Measurements from ENCODE around the gene SLC24A3.

Gene SLC24A3

GRCh38 chr20:19265646-19266374 lies 53.4 kb downstream of the SLC24A3 start:
- DNase-seq: peak; percentile 15
- Mint-ChIP-seq H3K27ac (no peak overlapping the region), H3K4me3 (no peak overlapping the region), H3K9me3 (no peaks in the 10 kb centered on the region), H3K36me3 (ENCODE audit: low read depth) (no peaks in the 10 kb centered on the region), H3K27me3 (ENCODE audit: low read depth, poor library complexity) (peaks cover 5% of the 10 kb centered on the region), H3K4me1 (peaks cover 34% of the 10 kb centered on the region)
- TF ChIP-seq CTCF (IDR thresholded peaks at IDR 0.05): no peak

- TF ChIP-seq CTCF (IDR thresholded peaks at IDR 0.05): no peak
- peaks cover 5% of the 10 kb centered on the region for H3K27me3 Mint-ChIP-seq (ENCODE audit: low read depth, poor library complexity)
- no peaks in the 10 kb centered on the region for H3K36me3 Mint-ChIP-seq (ENCODE audit: low read depth)
- H3K4me1 Mint-ChIP-seq: peaks cover 30% of the 10 kb centered on the region
- H3K9me3 Mint-ChIP-seq: no peaks in the 10 kb centered on the region
- DNase-seq: no peak
- H3K4me3 Mint-ChIP-seq: no peak overlapping the region
- H3K27ac Mint-ChIP-seq: no peak overlapping the region
These were observed 56.0 kb downstream of the SLC24A3 start for GRCh38 chr20:19268426-19268825.

- Mint-ChIP-seq H3K36me3 (ENCODE audit: low read depth) (no peaks in the 10 kb centered on the region), H3K27me3 (ENCODE audit: low read depth, poor library complexity) (peaks cover 5% of the 10 kb centered on the region), H3K4me1 (peaks cover 32% of the 10 kb centered on the region), H3K4me3 (no peak overlapping the region), H3K27ac (no peak overlapping the region), H3K9me3 (no peaks in the 10 kb centered on the region)
- no peak for DNase-seq
- no peak for TF ChIP-seq CTCF (IDR thresholded peaks at IDR 0.05)
These were observed 57.4 kb downstream of the SLC24A3 start for GRCh38 chr20:19269737-19270340.

GRCh38 chr20:19271879-19272651 lies 59.6 kb downstream of the SLC24A3 start:
- DNase-seq: no peak
- Mint-ChIP-seq H3K27me3 (ENCODE audit: low read depth, poor library complexity) (peaks cover 5% of the 10 kb centered on the region), H3K4me3 (no peak overlapping the region), H3K27ac (no peak overlapping the region), H3K9me3 (no peaks in the 10 kb centered on the region), H3K36me3 (ENCODE audit: low read depth) (no peaks in the 10 kb centered on the region), H3K4me1 (peaks cover 45% of the 10 kb centered on the region)
- no peak for TF ChIP-seq CTCF (IDR thresholded peaks at IDR 0.05)

GRCh38 chr20:19272976-19273654 lies 60.7 kb downstream of the SLC24A3 start:
- Mint-ChIP-seq H3K4me3 (no peak overlapping the region), H3K27ac (no peak overlapping the region), H3K9me3 (no peaks in the 10 kb centered on the region), H3K27me3 (ENCODE audit: low read depth, poor library complexity) (peaks cover 5% of the 10 kb centered on the region), H3K4me1 (peaks cover 47% of the 10 kb centered on the region), H3K36me3 (ENCODE audit: low read depth) (no peaks in the 10 kb centered on the region)
- no peak for TF ChIP-seq CTCF (IDR thresholded peaks at IDR 0.05)
- no peak for DNase-seq
